GM13976 (cell line): Measurements from ENCODE around the gene ETV3L.
A peak's percentile ranks its signal among the peaks of the same experiment; 100 is the strongest.

Experiments used
- DNase-seq: peaks from one replicate; pipeline ENCODE4 v3.0.0; 2012; ENCODE audit warnings: low spot score
- in situ Hi-C: fragments of 300-500 bp; cut with MboI; formaldehyde crosslinking; loops from one replicate; pipeline ENCODE4 v1.12.0; 2022; ENCODE audit warnings: low sequenced_read_pairs, mixed read lengths, inconsistent platforms; ENCODE audit not compliant: unreplicated experiment
- TF ChIP-seq, protein P1 (sequence below): IDR thresholded peaks from 2 replicates; pipeline ENCODE4 v1.5.1; 2012; ENCODE audit warnings: borderline replicate concordance, mild to moderate bottlenecking; ENCODE audit not compliant: insufficient read depth; ENCODE audit errors: extremely low read depth, missing control alignments, control extremely low read depth

The ETV3L gene

DNA sequence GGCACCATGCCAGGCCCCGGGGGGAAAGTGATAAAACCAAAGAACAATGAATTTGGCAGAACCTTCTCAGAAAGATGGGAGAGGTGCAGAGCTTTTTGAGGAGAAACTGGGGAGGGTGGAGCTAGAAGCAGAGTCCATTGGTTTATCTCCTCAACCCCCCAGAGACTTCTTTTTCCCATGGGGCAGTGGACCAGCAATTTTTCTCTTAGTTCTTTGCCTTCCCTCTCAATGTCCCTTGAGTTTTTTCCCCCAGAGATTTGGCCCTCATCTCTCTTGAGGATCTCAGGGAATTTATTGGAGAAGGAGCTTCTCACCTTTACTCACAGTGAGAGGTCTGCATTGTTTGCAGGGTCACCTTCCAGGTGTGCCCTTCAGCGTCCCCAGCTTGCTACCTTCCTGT is 48.8 kb downstream of the ETV3L start:
- DNase-seq: no peak
- in situ Hi-C loops: no loop called here
- TF ChIP-seq, protein P1, sequence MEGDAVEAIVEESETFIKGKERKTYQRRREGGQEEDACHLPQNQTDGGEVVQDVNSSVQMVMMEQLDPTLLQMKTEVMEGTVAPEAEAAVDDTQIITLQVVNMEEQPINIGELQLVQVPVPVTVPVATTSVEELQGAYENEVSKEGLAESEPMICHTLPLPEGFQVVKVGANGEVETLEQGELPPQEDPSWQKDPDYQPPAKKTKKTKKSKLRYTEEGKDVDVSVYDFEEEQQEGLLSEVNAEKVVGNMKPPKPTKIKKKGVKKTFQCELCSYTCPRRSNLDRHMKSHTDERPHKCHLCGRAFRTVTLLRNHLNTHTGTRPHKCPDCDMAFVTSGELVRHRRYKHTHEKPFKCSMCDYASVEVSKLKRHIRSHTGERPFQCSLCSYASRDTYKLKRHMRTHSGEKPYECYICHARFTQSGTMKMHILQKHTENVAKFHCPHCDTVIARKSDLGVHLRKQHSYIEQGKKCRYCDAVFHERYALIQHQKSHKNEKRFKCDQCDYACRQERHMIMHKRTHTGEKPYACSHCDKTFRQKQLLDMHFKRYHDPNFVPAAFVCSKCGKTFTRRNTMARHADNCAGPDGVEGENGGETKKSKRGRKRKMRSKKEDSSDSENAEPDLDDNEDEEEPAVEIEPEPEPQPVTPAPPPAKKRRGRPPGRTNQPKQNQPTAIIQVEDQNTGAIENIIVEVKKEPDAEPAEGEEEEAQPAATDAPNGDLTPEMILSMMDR: no peak

DNA sequence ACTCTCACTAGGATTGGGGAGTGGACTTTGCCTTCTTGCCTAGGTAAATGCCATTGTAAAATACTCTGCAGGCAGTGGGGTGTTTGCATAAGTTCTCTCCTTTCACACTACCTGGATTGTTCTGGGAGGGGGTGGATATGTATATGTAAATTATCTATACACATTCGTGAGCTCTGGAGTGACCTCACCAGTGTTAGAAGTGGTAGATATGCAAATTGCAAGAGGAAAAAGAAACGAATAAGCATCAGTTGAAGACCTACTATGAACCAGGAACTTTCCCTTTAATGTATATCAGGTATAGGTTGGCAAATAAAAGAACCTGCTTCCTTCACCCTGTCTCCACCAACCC is 52.6 kb downstream of the ETV3L start:
- in situ Hi-C loops: no loop called here
- TF ChIP-seq, protein P1: no peak
- no peak for DNase-seq

DNA sequence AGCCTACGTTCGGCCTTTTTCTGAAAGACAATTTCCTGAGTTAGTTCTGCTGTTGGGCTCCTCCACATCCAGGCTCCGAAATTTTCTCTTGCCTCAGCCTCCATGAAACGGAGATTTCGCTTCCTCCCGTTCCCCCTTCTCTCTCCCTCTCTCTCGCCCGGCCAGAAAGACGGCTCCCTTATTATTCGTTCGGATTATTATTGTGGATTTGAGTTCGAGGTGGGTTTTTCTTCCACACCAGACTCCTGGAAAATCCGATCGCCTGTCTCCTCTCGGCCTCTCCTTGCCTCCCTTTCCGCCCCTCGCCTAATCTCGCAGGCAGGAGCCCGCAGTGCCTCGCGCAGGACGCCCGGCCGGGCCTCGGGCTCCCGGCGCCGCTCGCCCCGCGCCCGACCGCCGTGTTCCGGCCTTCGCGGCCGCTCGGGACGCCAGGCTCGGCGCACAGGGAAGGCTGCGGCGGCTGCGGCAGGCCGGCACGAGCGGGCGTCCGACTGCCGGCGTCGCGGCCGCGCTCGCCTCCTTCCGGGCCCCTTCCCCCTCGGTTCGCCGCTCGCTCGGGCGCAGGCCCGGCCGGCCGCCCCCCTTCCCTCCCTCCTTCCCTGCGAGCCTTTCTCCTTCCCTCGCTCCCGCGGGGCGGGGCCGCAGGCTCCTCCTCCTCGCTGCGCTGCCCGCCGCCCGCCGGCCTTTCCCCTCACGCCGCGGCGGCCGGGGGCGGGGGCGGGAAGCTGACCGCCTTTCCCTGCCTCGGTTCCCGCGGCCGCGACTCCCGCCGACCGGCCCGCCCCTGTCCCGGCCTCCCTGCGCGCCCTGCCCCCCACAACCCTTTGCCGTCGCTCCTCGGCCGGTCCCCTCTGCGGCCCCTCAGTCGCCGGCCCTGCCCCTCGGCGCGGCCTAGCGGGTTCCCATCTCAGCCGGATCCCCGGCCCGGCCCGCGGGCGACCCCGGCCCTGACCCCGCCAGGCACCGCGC is 54.1 kb downstream of the ETV3L start, which contains the start of gene ARHGEF11:
TSS of gene ARHGEF11 (minus strand) at position 493 of the 969 bp plus-strand sequence. CDS start 1,412 bp downstream, outside the sequence.
- TF ChIP-seq, protein P1: no peak
- peak; percentile 85 for DNase-seq
- in situ Hi-C loops: no loop called here

DNA sequence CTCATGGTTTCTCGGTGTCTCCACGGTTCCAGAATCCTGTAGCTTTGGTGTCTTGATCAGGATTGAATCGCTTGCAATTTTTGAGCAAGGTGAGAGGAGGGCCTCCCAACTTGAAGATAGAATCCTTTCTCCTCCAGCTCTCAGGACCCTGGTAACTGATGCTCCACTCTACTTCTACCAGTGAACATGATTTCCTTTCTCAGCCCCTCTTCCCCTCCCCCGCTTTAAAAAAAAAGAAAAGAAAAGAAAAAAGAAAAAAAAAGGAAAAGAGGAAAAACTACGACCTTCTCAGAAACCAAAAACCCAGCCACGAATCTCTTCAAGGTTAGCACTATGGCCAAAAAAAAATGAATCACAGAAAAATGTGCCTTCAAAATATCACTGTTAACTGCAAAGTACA is 55.3 kb downstream of the ETV3L start:
- in situ Hi-C loops: no loop called here
- TF ChIP-seq, protein P1: no peak
- no peak for DNase-seq

DNA sequence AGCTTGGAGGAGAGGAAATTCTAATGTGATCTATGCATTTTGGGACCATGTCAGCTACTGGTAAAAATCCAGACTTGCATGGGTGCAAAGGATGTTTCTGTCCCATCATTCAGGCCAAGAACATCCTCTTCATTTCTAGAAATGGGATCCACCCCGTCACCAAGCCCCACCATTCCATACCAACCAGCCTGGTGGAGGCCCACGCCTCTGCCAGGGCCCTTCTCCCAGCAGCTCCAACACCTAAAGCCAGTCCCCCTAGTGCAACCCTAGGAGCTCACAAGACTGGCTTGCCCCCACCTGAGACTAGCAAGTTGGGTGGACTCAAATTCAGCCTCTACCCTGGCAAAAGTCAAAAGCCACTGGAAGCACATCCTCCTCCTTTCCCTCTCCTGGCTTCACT is 55.9 kb downstream of the ETV3L start:
- TF ChIP-seq, protein P1: no peak
- in situ Hi-C loops: no loop called here
- no peak for DNase-seq

DNA sequence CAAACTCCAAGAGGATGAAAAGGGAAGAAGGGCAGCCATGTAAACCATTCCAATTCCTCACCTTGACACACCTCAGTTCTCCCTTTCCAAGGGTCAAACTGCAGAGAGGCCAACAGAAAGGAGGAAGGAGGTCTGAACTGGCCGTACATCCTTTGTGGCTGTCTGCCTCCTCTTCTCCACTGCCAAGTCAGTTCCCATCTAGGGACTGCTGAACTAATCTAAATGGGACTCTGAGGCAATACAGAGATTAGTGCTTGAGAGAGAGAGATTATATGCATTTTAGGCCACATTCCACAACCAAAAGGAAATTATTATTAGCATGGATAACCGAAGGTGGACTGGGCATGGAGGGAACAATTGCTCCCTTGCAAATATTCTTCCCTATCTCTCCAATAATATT is 56.8 kb downstream of the ETV3L start:
- TF ChIP-seq, protein P1: no peak
- DNase-seq: no peak
- in situ Hi-C loops: no loop called here
